ENCODE results near the gene DOCK4.

Gene DOCK4

DNA sequence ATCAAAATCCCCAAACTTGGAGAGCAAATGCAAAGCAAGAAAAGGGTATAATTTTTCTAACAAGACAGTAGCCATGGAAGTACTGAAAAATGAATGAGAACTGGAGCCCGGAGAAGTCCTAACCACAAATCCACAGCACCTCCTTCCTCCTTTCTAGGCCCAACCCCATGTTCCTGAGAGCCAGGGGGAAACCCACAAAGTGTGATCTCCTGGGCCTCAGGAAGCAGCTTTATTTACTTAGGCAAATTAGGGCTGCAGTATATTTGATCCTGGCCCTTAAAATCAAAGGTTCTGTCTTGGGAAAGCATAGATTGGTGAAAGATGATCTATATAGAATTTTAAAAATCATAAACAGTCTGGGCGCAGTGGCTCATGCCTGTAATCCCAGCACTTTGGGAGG lies 103.0 kb downstream of the DOCK4 start:
- DNase-seq = peak; percentile 10

DNA sequence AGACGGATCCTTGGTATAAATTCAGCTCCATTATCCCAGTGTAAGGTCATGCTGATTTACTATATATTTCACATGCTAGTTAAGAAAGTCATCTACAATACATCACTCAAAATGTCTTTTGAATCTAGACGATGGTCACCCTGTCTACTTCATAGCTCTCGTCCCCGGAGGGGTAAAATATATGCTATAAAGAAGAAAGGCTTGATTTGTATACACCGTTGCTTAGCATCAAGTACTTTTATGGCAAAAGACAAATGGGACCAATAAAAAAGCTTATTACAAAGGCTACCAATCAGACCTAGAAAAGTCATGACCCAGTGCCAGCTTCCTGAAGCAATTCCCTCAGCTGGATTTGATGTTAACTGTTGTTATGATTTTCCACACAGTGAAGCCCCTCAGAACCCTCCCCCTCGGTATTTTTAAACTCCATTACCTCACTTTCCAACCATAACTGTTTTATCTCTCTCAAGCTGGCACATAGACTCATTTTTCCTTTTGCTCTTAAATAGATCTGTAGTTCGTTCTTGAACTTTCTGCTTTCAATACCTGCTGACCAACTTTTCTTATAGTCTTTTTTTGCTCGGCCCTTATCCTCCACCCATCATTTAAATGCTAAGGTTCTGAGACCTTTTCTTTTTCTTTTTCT lies 104.9 kb downstream of the DOCK4 start:
- DNase-seq = no peak

DNA sequence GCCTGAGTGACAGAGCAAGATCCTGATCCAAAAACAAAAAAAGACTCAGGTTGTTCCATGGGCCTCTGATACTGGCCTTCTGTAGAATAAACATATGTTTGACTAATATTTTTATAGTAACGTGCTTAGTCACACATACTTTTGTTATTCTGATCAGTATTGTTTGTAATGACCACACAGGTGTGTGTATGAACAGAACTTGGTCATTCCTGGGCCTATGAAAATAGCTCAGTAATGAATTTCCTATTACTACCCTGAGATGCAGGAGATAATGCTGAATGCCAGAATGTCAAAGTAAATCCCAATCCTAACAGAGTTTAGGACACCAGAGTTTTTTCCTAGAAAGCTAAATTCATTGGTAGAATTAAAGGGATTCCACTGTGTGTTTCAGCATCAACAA lies 108.7 kb downstream of the DOCK4 start:
- DNase-seq = no peak

DNA sequence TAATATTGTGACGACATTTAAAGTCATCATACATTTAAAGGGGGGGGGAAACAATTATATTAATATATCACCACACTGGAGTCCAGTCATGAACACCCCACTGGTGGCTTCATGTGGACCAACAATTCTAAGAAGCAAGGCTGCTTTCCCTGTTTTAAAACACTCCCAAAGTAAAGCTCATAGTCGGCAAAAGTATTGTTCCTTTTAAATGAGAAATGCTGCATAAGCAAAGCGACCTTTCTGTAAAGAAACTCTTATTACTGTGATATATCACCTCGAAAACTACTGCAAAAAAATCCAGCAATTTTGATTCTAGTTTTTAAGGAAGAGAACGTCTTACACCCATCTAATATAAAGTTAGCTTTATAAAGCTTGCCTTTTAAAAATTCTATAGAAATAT lies 112.8 kb downstream of the DOCK4 start:
- no peak for DNase-seq

DNA sequence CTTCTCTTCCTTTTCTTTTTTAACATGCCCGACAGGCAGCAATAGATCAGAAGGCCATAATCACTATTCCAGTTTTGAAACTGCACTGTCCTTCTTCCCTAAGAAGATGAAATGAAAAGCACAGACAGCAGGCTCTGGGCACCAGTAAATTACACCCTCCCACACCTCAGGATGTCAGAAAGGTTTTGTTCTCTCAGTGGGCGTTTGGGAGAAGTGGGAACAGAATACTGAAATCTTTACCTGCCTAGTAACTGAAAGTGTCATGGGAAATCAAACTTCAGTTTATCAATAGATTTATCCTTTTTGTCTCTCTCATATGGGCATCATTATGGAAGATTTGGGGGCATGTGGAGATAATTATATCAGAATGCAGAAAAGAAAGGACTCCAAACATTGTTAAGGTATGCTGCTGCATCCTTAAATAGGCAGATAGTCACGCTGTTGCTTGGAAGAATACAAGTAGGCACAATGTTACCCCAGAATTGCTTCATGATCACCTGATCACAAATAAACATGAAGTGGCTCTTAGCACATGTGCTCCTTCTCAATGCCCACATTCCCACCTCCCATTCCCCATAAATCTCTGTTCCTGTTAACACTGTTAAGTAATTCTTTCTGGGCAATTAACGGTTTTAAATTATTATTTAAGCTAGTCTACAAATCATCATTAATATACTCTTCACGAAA lies 113.3 kb downstream of the DOCK4 start:
- no peak for DNase-seq

DNA sequence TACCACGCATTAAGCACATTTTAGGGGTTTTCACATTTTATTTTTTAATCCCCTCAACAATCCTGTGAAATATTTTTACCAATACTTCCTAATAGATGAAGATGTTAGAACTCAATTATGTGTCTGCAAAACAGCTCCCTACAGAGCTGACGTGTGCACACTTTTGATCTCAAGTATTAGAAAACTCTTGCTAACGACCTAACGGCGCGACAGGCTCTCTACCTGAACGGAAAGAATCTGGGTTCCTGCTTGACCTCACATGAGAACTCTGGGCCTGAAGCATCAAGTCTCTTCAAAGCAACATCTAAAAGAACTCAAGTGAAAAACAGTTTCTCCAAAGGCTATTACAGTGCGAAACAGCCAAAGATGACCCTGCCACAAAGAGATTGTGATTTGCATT lies 113.9 kb downstream of the DOCK4 start:
- DNase-seq = no peak

DNA sequence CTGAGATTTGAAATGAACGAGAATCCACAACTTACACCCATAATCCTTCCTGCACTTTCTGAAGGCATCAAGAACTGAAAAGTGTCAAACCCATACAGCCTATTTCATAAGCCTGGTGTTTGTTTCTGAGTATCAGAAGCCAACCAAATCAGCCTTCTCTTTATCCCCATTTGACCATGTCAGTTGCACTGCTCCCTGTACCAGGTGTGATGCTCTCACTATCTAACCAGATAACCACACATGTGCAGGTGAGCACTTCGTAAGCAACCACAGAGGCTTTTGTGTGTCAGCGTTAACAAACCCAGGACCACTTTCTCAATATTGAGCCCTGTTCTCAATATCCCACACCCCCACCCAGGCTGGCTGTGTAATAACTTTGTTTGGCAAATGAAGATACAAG lies 114.4 kb downstream of the DOCK4 start:
- no peak for DNase-seq

DNA sequence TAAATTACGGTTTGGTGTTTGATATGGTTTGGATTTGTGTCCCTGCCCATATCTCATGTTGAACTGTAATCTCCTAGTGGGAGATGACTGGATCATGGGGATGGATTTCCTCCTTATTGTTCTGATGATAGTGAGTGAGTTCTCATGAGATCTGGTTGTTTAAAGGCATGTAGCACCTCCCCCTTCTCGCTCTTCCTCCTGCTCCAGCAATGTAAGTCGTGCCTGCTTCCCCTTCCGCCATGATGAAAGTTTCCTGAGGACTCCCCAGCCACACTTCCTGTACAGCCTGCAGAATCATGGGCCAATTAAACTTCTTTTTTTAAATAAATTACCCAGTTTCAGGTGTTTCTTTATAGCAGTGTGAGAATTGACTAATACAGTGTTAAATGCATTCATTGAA lies 116.6 kb downstream of the DOCK4 start:
- no peak for DNase-seq

DNA sequence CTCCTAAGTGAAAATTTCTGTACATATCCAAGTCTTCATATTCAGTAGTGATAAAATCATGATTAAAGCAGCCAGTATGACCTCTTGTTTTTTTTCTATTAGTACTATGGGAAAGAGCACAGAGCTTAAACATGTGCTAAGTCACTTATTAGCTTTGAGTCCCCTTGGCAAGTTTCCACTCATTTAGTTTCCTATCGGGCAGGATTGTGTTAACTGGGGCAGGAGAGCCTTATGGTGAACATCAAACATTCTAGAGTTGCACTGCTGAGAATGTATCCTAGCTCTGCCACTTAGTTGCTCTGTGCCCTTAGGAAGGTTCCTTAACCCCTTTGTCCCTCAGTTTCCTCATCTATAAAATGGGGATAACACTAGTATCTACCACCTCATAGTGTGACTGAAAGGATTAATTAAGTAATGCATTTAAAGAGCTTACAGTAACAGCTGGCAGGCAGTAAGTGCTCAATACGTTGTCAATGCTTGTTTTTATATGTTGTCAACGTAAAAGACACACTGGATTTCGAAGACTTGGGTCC lies 117.6 kb downstream of the DOCK4 start:
- no peak for DNase-seq

DNA sequence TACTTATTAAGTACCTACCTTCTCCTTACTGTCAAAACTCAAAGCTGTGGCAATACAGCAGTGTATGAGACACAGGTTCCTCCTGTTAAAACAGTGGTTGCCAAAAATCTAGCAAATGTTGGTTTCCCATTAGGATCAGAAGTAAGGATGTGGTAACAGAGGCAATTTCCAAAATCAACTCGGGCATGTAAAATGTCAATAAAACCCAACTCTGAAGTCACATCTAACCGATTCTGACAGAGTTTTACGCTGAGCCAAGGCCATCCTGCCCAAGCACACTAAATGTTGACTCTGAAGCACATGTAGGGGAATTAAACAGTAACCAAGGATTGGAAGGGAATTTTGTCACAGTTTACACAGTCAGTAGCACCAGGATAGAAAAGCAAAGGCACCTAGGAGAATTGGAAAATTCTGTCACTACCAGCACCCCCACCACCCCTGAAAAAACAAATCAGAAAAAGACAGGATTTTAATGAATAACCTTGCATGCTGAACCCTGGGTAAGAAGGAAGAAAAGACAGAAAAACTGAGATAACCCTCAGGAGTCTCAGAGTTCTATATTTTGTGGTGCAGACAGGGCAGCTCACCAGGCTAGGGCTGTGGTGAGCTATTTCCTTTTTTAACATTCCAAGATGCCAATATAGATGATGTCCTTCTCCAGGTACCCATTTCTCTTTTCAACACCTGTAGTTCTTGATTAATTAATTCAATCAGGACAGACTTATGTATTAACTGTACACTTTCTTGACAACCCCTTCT lies 119.5 kb downstream of the DOCK4 start:
- DNase-seq = no peak

DNA sequence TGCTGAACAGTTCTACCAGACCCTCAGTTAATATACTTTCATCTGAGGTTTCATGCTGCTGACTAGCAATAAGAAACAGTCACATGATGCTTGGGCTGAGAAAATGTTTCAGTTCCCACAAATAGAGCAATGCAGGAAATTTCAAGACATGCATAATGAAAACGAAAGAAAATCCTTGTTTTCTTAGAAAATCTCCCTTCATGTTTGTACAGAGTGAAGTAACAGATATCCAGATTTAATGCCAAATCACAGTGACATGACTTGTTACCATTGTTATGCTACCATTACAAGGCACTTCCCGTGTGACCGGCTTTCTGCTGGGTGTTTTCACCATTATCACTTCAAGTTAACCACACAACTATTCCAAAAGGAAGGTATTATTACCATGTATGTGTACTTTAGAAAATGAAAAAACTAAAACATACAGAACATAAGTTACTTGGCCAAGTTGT lies 121.7 kb downstream of the DOCK4 start:
- DNase-seq = no peak

DNA sequence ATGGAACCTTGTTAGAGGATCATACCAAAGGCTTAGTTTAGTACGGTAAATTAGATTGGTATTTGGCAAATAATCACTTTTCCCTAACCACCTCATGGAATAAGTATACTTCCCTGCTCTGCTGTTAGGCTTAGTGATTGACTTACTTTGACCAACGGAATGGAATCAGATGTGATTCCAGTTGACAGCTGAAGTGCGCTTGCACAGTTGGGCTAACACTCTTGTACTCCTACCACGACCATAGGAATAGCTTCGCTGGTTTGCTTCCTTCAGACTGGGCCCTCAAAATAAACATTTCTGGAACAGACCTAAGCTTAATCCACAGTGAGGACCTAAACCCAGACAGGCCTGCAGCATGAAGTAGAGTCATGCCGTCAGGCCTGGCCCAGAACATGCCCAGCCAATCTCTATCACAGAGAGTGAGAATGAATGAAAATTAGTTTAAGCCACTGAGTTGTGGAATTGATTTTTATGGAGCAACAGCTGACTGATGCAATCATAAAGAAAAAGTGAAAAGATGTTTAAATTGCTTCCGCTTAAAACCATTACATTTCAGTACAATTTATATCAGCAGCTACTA lies 122.3 kb downstream of the DOCK4 start:
- no peak for DNase-seq

DNA sequence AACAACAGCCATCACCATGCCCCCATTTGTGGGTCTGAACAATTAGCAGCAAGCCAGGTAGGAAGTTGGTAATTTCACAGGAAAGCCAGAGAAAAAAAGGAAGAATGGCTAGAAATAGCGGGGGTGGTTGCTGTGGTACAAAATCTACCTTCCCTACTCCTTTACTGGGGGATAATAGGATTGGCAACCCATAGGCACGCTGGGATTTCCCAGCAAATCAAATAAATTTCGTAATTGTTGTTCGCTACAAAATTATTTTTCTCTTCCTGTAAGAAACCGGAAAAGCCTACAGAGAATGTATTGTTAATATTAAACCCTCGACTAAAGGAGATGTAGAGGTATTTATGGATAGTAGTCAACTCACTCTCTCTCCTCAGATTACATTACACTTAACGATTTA lies 123.9 kb downstream of the DOCK4 start:
- DNase-seq = no peak

DNA sequence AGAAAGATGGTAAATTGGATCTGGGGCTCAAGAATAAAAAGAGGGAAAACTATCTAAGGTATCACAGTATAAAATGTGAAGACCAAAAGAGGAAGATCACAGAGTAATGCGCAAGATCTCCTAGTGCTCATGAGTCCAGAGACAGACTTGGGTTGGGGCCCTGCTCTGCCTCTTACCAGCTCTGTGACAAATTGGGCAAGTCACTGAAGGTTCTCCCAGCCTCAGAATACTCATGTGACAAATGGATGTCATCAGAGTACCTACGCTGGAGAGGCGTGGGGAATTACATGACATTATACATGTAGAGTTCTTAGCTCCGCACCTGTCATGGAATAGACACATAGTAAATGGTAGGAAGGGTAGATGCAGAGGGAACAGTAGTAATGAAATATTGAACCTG lies 124.4 kb downstream of the DOCK4 start:
- DNase-seq = no peak

DNA sequence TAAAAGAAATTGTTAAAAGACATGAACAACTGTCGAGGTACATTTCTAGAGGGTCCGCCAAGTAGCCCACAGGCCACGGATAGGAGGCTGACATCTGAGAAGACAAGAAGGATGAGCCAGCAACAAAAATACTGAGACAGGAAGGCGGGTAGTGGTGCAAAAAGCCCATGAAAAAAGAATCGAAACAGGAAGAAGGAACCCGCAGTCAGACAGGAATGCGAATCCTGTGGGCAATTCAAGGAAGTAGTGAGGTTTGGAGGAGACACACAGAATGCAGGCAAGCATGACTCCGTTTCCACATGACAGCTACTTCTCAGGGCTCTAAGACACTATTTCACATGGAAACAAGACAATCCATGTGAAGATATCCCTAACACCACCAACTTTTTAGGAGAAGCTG lies 125.2 kb downstream of the DOCK4 start:
- peak; percentile 27 for DNase-seq

DNA sequence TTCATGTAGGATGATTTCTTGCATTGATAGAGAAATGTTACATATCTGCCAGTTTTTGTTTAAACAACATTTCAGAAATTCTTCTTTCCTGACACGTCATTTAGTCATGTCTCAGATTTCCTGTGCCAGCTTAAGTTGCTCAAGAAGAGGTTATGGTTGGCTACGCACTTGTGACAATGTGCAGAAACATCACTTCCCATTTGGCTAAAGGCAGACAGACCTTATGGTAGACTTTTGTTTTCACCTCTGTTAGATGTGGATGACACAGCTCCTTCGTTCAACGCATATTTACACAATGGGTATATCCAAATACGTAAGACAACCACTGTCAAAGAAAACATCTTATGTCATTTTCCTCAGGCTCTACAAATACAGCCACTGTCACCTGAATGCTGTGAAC lies 125.8 kb downstream of the DOCK4 start:
- peak; percentile 83 for DNase-seq

DNA sequence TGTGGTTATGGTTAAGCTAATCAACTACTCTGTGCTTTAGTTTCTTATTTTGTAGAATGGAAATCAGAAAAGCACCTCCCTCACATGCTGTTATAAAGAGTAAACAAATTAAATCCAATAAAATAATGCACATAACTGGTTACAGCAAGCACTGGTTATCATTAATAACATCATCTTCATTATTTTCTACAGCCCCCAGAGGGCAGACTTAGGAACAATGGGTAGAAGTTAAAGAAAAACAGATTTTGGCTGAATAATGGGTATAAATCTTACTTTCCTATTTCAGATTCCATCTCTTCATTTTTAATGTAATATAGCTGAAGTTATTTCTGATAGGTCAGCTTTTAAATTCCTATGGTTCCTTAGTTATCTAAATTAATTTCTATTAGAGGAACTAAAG lies 126.5 kb downstream of the DOCK4 start:
- no peak for DNase-seq

DNA sequence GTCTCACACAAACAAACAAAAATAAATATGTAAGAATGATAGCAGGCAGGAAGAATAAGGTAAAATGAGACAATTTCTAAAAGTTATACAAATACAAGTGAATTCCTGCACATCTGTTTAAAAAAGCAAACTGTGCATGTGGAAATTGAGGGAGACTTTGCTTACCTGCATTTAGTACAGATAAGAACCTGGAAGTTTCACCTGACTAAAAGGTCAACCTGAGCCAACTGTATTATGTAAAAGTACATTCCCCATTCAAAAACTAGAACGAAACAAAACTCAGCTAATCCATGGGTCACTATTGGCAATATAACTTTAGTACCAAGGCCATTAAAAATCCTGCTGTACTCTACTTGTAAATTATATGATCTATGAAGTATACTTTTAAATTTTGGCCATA lies 127.1 kb downstream of the DOCK4 start:
- DNase-seq = no peak

DNA sequence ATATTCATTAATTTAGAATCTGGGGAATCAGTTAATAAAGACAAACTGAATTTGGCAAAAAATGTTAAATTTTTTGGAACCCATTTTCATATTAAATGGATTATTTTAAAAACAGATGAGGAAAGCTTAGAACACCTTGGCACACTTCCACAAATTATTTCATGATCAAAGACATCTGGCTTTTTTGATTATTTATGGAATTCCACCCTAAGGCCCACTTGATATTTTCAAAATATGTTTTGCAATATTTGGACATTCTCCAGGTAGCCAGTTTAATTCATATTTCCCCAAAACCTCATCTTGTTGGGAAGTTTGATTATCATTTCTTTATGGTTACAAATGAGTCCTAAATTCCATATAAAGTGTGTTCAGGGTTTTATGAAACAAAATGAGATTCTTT lies 129.9 kb downstream of the DOCK4 start:
- DNase-seq = no peak

DNA sequence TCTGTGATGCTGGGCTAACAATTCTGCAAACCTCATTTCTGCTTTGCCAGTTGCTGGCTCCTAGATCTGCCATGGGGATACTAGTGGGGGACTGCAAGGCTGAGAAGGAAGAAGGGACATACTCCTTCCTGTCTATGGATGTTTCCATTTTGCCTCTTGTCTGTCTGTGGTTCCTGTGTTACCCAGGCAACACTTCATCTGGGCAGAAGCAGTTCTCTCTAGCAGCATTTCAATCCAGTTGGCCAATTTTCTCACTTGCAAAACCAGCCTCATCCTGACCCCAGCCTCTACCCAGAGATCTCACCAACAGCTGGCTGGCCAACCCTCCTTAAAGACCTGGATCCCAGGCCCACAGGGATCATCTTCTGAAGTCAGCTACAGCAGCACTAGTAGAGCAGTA lies 131.7 kb downstream of the DOCK4 start:
- no peak for DNase-seq

DNA sequence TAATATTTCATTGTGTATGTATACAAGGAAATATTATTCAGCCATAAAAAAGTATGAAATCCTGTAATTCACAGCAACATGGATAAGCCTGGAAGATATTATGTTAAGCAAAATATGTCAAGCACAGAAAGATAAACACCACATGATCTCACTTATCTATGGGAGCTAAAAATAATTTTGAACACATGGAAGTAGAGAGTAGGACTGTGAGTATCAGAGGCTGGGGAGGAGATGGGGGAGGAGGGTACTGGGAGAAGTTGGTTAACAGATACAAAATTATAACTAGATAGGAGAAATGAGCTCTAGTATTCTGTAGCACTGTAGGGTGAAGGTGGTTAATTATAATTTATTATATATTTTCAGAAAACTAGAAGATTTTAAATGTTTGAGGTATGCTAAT lies 132.7 kb downstream of the DOCK4 start:
- DNase-seq = no peak

DNA sequence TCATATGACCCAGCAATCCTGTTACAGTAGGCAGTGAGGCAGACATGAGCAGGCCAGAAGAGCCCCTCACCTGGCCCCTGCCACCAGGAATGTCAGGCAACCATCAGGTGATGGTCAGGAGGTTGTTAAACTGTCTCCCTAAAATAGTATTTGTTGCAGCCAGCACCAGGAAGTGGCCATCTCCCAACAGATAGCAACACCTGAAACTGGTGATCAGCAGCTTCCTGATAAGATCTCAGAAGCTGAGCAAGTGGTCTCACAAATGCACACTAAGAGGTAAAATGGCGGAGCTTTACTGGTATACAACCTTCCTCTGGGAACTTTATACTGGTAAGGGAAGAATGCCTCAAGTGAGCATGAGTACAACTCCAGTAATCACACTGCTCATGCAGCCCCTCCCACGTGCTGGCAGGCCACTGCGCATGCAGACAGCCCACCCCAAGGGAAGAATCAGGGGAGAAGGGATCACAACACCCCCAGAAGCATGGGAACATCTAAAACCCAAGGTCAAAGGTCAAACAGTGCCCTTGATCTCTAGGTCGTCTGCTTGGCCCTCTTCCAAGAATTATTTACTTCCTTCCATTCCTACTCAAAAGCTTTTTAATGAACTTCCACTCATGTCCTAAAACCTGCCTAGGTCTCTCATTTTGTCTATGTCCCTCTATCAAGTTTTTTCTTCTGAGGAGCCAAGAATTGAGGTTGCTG lies 133.5 kb downstream of the DOCK4 start:
- DNase-seq = no peak

DNA sequence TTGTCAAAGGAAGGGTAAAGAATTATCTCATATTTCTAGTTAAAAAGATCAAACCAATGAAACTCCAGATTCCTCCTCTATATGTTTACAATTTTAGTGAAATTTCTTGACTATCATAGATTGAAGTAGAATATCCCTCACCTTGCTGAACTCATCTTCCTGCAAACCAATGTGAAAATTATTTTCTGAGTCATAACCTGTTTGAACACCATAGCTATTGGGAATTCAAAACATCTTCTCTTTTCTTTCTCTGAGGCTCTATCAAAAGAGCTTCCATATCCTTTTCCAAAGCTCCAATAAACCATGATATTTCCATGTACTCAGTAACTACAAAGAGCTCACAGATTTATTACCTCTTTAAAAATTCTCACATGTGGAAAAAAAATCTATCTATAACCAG lies 134.3 kb downstream of the DOCK4 start:
- DNase-seq = no peak
